Thyroid gland (tissue), 4 donors: ENCODE results near the gene DLL3. TPM values are rescaled to one million over a fixed set of nuclear protein-coding genes. Genes with fewer than 3 reads are reported as not detected.

Experiments used
- DNase-seq, 2 donors: peaks; one replicate each; pipeline ENCODE4 v3.0.0-alpha.2; 2019
- H3K27ac ChIP-seq, 3 donors: fragments of 200-600 bp; sonication (generic); 1 replicate in 2 of 3; 2 replicates in 1 of 3; pipeline ENCODE4 v1.5.1; 2016 to 2019; ENCODE audit warnings: mild to moderate bottlenecking in 1 of 3, moderate library complexity in 1 of 3
- H3K27me3 ChIP-seq: fragments of 200-600 bp; sonication (generic); one replicate; pipeline ENCODE4 v1.5.1; 2019
- H3K36me3 ChIP-seq, 2 donors: fragments of 200-600 bp; sonication (generic); one replicate each; pipeline ENCODE4 v1.5.1; 2016 to 2019
- H3K4me1 ChIP-seq, 2 donors: fragments of 200-600 bp; sonication (generic); one replicate each; pipeline ENCODE4 v1.5.1; 2017 to 2019
- H3K4me3 ChIP-seq, 3 donors: fragments of 200-600 bp; sonication (generic); replicated peaks in 1 of 3; 1 replicate in 2 of 3; 2 replicates in 1 of 3; pipeline ENCODE4 v1.5.1; 2016; ENCODE audit warnings: mild to moderate bottlenecking in 1 of 3
- H3K9me3 ChIP-seq: fragments of 200-600 bp; sonication (generic); one replicate; pipeline ENCODE4 v1.5.1; 2017
- POLR2A ChIP-seq, 2 donors: fragments of 450-650 bp; IDR thresholded peaks; one replicate each; pipeline ENCODE4 v1.6.1; 2017; ENCODE audit warnings: antibody characterized with exemption in 2 of 2, mild to moderate bottlenecking in 2 of 2, moderate library complexity in 1 of 2
- WGBS, 2 donors: methylation state at CpG; one replicate each; pipeline ENCODE4 v1.1.5; 2017; 5-methylcytosine and 5-hydroxymethylcytosine counted together
- intact Hi-C: fragments of 100-400 bp; cut with DNase I; formaldehyde crosslinking; loops from one replicate; pipeline ENCODE4 v1.15.1; 2023
- total RNA-seq, 4 donors: library from RNA; depleted of rRNA; stranded (reverse); fragments of >200 nt; gene quantifications; one replicate each; pipeline ENCODE4 v1.2.3, GENCODE V29; 2016
- TF ChIP-seq, protein P1 (sequence below), 6 experiments: fragments of 200-600 bp in 3 of 6; fragments of 450-650 bp in 3 of 6; sonication (generic) in 3 of 6; IDR thresholded peaks; one replicate each; pipeline ENCODE4 v1.5.1; 2016 to 2019; ENCODE audit warnings: antibody characterized with exemption in 6 of 6, mild to moderate bottlenecking in 2 of 6, inconsistent platforms in 1 of 6, moderate library complexity in 1 of 6

DLL3 gene
- total RNA-seq, 4 donors from 2014 or later: 0.56 TPM; not detected in 3

DNA sequence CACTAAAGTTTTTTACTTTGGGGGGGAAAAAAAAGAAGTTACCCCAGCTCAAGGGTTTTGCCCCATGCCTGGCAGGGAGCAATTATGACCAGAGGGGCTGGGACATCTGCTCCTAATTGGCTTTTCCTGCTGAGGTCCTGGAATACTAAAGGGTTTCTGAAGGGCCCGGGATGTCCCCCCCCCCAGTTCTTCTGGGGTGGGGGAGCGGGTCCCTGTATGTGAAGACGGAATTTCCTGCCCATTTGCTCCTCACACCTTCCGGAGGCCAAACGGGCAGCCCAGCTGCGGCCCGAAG is 1.1 kb upstream of the DLL3 start:
- intact Hi-C loops: loop anchor here (5.0 kb wide), 1 partner anchor 40 kb away; no protein-coding TSS in a partner anchor

DNA sequence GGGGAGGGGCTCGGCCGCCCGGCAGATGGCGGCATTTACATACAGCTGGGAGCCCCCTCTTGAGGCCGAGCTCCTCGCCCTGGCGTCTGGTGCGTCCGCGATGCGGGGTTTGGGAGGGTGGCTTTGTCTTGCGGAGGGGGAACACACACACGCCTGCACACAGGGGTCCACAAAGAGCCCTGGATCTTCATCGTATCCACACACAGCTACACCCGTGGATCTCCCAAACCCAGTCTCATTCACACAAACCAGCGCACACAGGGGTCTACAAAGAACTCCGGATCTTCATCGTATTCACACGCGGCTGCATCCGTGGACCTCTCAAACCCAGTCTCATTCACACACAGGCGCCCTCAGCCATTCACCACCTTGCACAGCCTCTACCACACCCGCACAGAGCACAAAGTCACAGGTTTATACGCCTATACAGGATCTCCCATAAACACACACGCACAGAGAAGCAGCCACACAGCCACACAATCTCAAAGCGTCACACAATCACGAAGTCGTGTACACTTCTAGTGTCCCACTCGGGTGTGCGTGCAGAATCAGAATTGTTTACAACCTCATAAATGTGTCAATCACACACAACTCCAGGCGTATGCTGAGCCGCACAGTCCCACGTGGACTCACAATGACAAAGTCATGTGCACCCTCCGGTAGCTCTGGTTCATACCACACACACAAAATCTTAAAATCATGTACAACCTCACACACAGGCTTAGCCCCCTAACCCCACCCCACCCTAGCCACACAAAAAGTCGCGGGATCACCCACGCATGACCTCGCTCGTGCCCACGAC is 550 bp upstream of the DLL3 start:
- DNase-seq: peak; percentile 33 to 40
- intact Hi-C loops: loop anchor here (5.0 kb wide), 1 partner anchor 39 kb away; no protein-coding TSS in a partner anchor

More for the DNA sequence above, 1.1 kb upstream of the DLL3 start:
- TF ChIP-seq, protein P1, sequence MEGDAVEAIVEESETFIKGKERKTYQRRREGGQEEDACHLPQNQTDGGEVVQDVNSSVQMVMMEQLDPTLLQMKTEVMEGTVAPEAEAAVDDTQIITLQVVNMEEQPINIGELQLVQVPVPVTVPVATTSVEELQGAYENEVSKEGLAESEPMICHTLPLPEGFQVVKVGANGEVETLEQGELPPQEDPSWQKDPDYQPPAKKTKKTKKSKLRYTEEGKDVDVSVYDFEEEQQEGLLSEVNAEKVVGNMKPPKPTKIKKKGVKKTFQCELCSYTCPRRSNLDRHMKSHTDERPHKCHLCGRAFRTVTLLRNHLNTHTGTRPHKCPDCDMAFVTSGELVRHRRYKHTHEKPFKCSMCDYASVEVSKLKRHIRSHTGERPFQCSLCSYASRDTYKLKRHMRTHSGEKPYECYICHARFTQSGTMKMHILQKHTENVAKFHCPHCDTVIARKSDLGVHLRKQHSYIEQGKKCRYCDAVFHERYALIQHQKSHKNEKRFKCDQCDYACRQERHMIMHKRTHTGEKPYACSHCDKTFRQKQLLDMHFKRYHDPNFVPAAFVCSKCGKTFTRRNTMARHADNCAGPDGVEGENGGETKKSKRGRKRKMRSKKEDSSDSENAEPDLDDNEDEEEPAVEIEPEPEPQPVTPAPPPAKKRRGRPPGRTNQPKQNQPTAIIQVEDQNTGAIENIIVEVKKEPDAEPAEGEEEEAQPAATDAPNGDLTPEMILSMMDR (IDR thresholded peaks at IDR 0.05): peak in 1 of 6 experiments; percentile 13
- TF ChIP-seq POLR2A (IDR thresholded peaks at IDR 0.05): no peak
- Histone ChIP-seq H3K4me3 (no peak overlapping the region), H3K27ac (no peak overlapping the region), H3K27me3 (peaks cover 7% of the 10 kb centered on the region), H3K36me3 (no peaks in the 10 kb centered on the region), H3K4me1 (peaks cover 0 to 19% of the 10 kb centered on the region in 2 donors), H3K9me3 (no peaks in the 10 kb centered on the region)
- WGBS, 2 donors: 3 to 4% methylated on average over 7 of the region's 7 CpGs
- no peak for DNase-seq

DNA sequence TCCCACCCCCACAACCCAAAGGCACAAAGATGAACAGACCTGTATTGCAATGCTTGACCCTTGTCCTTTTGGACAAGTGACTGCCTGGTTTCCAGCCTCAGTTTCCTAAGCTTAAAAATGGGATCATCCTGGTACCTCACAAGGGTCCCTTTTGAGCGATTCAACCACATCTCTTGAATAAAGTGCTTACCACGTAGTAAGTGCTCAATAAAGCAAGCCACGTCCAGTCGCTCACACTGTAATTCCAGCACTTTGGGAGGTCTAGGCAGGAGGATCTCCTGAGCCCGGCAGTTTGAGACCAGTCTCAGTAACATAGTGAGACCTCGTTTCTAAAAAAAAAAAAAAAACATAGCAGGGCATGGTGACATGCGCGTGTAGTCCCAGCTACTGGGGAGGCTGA is 1.2 kb downstream of the DLL3 start:
- Histone ChIP-seq H3K27me3 (peaks cover 12% of the 10 kb centered on the region), H3K9me3 (no peaks in the 10 kb centered on the region), H3K36me3 (no peaks in the 10 kb centered on the region), H3K4me1 (peaks cover 0 to 24% of the 10 kb centered on the region in 2 donors), H3K4me3 (no peak overlapping the region), H3K27ac (no peak overlapping the region)
- TF ChIP-seq POLR2A (IDR thresholded peaks at IDR 0.05): no peak
- TF ChIP-seq, protein P1 (IDR thresholded peaks at IDR 0.05): no peak
- WGBS, 2 donors: 79 to 85% methylated on average over 8 of the region's 8 CpGs
- intact Hi-C loops: loop anchor here (5.0 kb wide), 1 partner anchor 37 kb away; no protein-coding TSS in a partner anchor
- no peak for DNase-seq

More for the DNA sequence above, 550 bp upstream of the DLL3 start:
- TF ChIP-seq POLR2A (IDR thresholded peaks at IDR 0.05): no peak
- TF ChIP-seq, protein P1 (IDR thresholded peaks at IDR 0.05): peak in 3 of 6 experiments; percentile 29 to 50 (median 46)
- Histone ChIP-seq H3K4me3 (no peak overlapping the region), H3K27me3 (peaks cover 7% of the 10 kb centered on the region), H3K9me3 (no peaks in the 10 kb centered on the region), H3K36me3 (no peaks in the 10 kb centered on the region), H3K27ac (no peak overlapping the region), H3K4me1 (peaks cover 0 to 24% of the 10 kb centered on the region in 2 donors)
- 1 to 2% methylated on average over 21 to 30 of the region's 40 CpGs for WGBS, 2 donors

DNA sequence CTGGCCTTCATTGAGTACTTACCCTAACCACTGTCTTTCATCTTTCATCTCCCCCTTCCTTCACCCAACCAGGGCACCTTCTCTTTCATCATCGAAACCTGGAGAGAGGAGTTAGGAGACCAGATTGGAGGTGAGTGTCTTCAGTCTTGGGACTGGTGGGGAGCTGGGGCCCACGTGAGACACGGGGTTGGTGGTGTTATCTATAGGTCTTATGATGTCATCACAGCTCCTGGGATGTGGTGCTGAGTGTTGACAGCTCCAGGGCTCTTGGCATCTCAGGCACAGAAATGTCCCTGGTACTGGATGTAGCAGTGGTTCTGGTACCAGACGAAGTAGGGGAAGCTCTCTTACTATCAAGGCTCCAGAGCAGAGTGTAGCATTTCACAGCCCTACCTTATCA is 1.8 kb downstream of the DLL3 start:
- Histone ChIP-seq H3K27ac (no peak overlapping the region), H3K9me3 (no peaks in the 10 kb centered on the region), H3K4me3 (no peak overlapping the region), H3K36me3 (no peaks in the 10 kb centered on the region), H3K27me3 (peaks cover 12% of the 10 kb centered on the region), H3K4me1 (peaks cover 0 to 24% of the 10 kb centered on the region in 2 donors)
- no peak for DNase-seq
- WGBS, 2 donors: 63 to 66% methylated on average over 4 of the region's 4 CpGs
- intact Hi-C loops: no loop called here
- TF ChIP-seq, protein P1 (IDR thresholded peaks at IDR 0.05): no peak
- no peak for TF ChIP-seq POLR2A (IDR thresholded peaks at IDR 0.05)

DNA sequence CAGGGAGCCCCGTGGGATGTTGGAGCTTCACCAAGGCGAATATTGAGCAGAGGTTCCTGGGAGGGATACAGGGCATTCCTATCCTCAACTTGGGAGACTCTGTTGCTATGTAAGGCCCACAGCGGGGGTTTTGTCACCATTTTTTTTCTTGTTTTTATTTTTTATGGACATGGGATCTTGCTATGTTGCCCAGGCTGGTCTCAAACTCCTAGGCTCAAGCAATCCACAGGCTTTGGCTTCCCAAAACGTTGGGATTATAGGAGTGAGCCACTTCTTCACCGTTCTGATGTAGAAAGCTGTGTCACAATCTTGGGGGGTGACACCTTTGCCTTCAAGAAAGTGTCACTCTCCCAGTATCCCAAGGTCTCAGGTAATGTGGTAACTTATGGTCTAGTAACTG is 2.6 kb downstream of the DLL3 start:
- H3K9me3 ChIP-seq: no peaks in the 10 kb centered on the region
- no peak for DNase-seq
- no peak overlapping the region for H3K4me3 ChIP-seq
- H3K27me3 ChIP-seq: peaks cover 12% of the 10 kb centered on the region
- no peaks in the 10 kb centered on the region for H3K36me3 ChIP-seq
- intact Hi-C loops: no loop called here
- no peak for TF ChIP-seq POLR2A (IDR thresholded peaks at IDR 0.05)
- TF ChIP-seq, protein P1 (IDR thresholded peaks at IDR 0.05): no peak
- H3K4me1 ChIP-seq: peaks cover 0 to 24% of the 10 kb centered on the region in 2 donors
- 74% methylated on average over 5 of the region's 5 CpGs for WGBS, 2 donors
- H3K27ac ChIP-seq: no peak overlapping the region
